ENCODE data around the gene DIP2B. TPM values are rescaled to one million over a fixed set of nuclear protein-coding genes. Genes with fewer than 3 reads are reported as not detected.

The DIP2B gene
- total RNA-seq, 6 donors from 2014 or later: 26.1 to 54.5 (median 29.4) TPM

- Histone ChIP-seq H3K9me3 (no peaks in the 10 kb centered on the region), H3K4me1 (peaks cover 68 to 77% (median 73%) of the 10 kb centered on the region in 4 donors), H3K27me3 (no peaks in the 10 kb centered on the region), H3K27ac (peak overlapping the region in 3 of 4 donors; percentile 54 to 62 (median 55)), H3K36me3 (no peaks in the 10 kb centered on the region), H3K4me3 (no peak overlapping the region)
- TF ChIP-seq CTCF (IDR thresholded peaks at IDR 0.05): no peak
- TF ChIP-seq EP300 (IDR thresholded peaks at IDR 0.05): no peak
- no peak for TF ChIP-seq POLR2AphosphoS5 (IDR thresholded peaks at IDR 0.05)
- TF ChIP-seq POLR2A (IDR thresholded peaks at IDR 0.05): no peak
- no peak for DNase-seq
- no peak for ATAC-seq (ENCODE audit: low FRiP score in 2 of 2)
- 83 to 87% methylated on average over 3 of the region's 3 CpGs for WGBS, 2 donors
Observed at GRCh38 chr12:50572760-50573159, 68.0 kb downstream of the DIP2B start.

- Histone ChIP-seq H3K9me3 (no peaks in the 10 kb centered on the region), H3K27ac (peak overlapping the region in 3 of 4 donors; percentile 54 to 62 (median 55)), H3K4me3 (no peak overlapping the region), H3K27me3 (no peaks in the 10 kb centered on the region), H3K36me3 (no peaks in the 10 kb centered on the region), H3K4me1 (peaks cover 63 to 72% (median 68%) of the 10 kb centered on the region in 4 donors)
- DNase-seq (no peak), ATAC-seq (ENCODE audit: low FRiP score in 2 of 2) (no peak)
- WGBS, 2 donors: 88 to 93% methylated on average over 2 of the region's 2 CpGs
- TF ChIP-seq CTCF (IDR thresholded peaks at IDR 0.05) (no peak), EP300 (IDR thresholded peaks at IDR 0.05) (no peak)
Observed at GRCh38 chr12:50573271-50573670, 68.5 kb downstream of the DIP2B start.

- TF ChIP-seq POLR2AphosphoS5 (IDR thresholded peaks at IDR 0.05) (peak; percentile 11 to 31), EP300 (IDR thresholded peaks at IDR 0.05) (peak in 1 of 4 donors; percentile 22), CTCF (IDR thresholded peaks at IDR 0.05) (no peak)
- Histone ChIP-seq H3K4me3 (no peak overlapping the region), H3K36me3 (no peaks in the 10 kb centered on the region), H3K4me1 (peaks cover 53 to 59% (median 57%) of the 10 kb centered on the region in 4 donors), H3K9me3 (no peaks in the 10 kb centered on the region), H3K27ac (peak overlapping the region; percentile 25 to 62 (median 56)), H3K27me3 (no peaks in the 10 kb centered on the region)
- DNase-seq (no peak), ATAC-seq (ENCODE audit: low FRiP score in 2 of 2) (peak; percentile 17 to 55)
- WGBS, 2 donors: 39 to 43% methylated on average over 5 of the region's 5 CpGs
Observed at GRCh38 chr12:50574601-50575348, 70.0 kb downstream of the DIP2B start.

- H3K4me1 ChIP-seq: peaks cover 19 to 37% (median 24%) of the 10 kb centered on the region in 4 donors
- no peak overlapping the region for H3K4me3 ChIP-seq
- ATAC-seq (ENCODE audit: low FRiP score in 2 of 2): no peak
- H3K36me3 ChIP-seq: no peaks in the 10 kb centered on the region
- no peak for DNase-seq
- H3K27me3 ChIP-seq: no peaks in the 10 kb centered on the region
- no peak for TF ChIP-seq EP300 (IDR thresholded peaks at IDR 0.05)
- TF ChIP-seq CTCF (IDR thresholded peaks at IDR 0.05): no peak
- TF ChIP-seq POLR2AphosphoS5 (IDR thresholded peaks at IDR 0.05): no peak
- TF ChIP-seq POLR2A (IDR thresholded peaks at IDR 0.05): no peak
- peak overlapping the region in 2 of 4 donors; percentile 13 to 53 for H3K27ac ChIP-seq
- WGBS, 2 donors: 56 to 83% methylated on average over 1 of the region's 1 CpG
- H3K9me3 ChIP-seq: no peaks in the 10 kb centered on the region
Observed at GRCh38 chr12:50579757-50580267, 75.0 kb downstream of the DIP2B start.

Measured in upper lobe of left lung (tissue), 6 donors.